SK-N-SH (cell line): ENCODE data around the gene PSME1. TPM values are rescaled to one million over a fixed set of nuclear protein-coding genes. Genes with fewer than 3 reads are reported as not detected.

Experiments
- CTCF ChIA-PET: fragments of 300-600, 350-600 bp; formaldehyde crosslinking; extraction: SDS; loops from one replicate; lab custom pipeline; 2021; lab: Yijun Ruan, JAX
- POLR2A ChIA-PET: fragments of 350-600 bp; sonication (Branson Sonifier 250); formaldehyde crosslinking; extraction: SDS; loops from one replicate; lab custom pipeline; 2020; ENCODE audit warnings: antibody characterized with exemption, inconsistent platforms; lab: Yijun Ruan, JAX
- DNase-seq: peaks from one replicate; pipeline ENCODE4 v3.0.0; 2012
- H2AFZ ChIP-seq: fragments of 200-600 bp; sonication (generic); 2 replicates; pipeline ENCODE4 v1.8.1; 2016; ENCODE audit warnings: antibody characterized with exemption, mild to moderate bottlenecking, low read depth
- H3F3A ChIP-seq: fragments of 200-600 bp; sonication (generic); replicated peaks from 2 replicates; pipeline ENCODE3; 2016; ENCODE audit warnings: antibody characterized with exemption, mild to moderate bottlenecking; ENCODE audit not compliant: insufficient read depth
- H3K27ac ChIP-seq, 2 experiments: fragments of 200-500 bp in 1 of 2; fragments of 200-600 bp in 1 of 2; sonication (Bioruptor generic) in 1 of 2; sonication (generic), shearing (Covaris generic) in 1 of 2; 2 replicates each; pipeline versions ENCODE4 v1.5.1 to v1.6.1; 2014 to 2016; ENCODE audit warnings: low read depth in 2 of 2, inconsistent platforms in 1 of 2, low read length in 1 of 2, mild to moderate bottlenecking in 1 of 2, mixed read lengths in 1 of 2
- H3K27me3 ChIP-seq: fragments of 200-600 bp; sonication (generic), shearing (Covaris generic); 2 replicates; pipeline ENCODE4 v1.6.1; 2016; ENCODE audit warnings: mixed run types; ENCODE audit not compliant: insufficient read depth
- H3K36me3 ChIP-seq, 2 experiments: fragments of 200-500 bp in 1 of 2; fragments of 200-600 bp in 1 of 2; sonication (Bioruptor generic) in 1 of 2; sonication (generic) in 1 of 2; replicated peaks in 1 of 2; 2 replicates each; pipeline versions ENCODE3 to v1.5.1; 2014 to 2016; ENCODE audit warnings: low read length in 1 of 2, mild to moderate bottlenecking in 1 of 2; ENCODE audit not compliant: insufficient read depth in 2 of 2, control insufficient read depth in 1 of 2
- H3K4me1 ChIP-seq, 2 experiments: fragments of 200-500 bp in 1 of 2; fragments of 200-600 bp in 1 of 2; sonication (Bioruptor generic) in 1 of 2; sonication (generic), shearing (Covaris generic) in 1 of 2; 2 replicates each; pipeline versions ENCODE4 v1.5.1 to v1.6.1; 2014 to 2016; ENCODE audit warnings: low read depth in 1 of 2, low read length in 1 of 2, mixed run types in 1 of 2; ENCODE audit not compliant: insufficient read depth in 2 of 2, control insufficient read depth in 1 of 2
- H3K4me2 ChIP-seq: fragments of 200-600 bp; sonication (generic), shearing (Covaris generic); 2 replicates; pipeline ENCODE4 v1.6.1; 2017; ENCODE audit warnings: mixed run types
- H3K4me3 ChIP-seq, 2 experiments: fragments of 200-500 bp in 1 of 2; fragments of 200-600 bp in 1 of 2; sonication (Bioruptor generic) in 1 of 2; sonication (generic), shearing (Covaris generic) in 1 of 2; 2 replicates each; pipeline versions ENCODE4 v1.5.1 to v1.8.1; 2014 to 2016; ENCODE audit warnings: low read depth in 2 of 2, inconsistent platforms in 1 of 2, low read length in 1 of 2, mild to moderate bottlenecking in 1 of 2, mixed read lengths in 1 of 2, moderate library complexity in 1 of 2
- H3K79me2 ChIP-seq: fragments of 200-600 bp; sonication (generic); 2 replicates; pipeline ENCODE4 v1.8.1; 2017; ENCODE audit warnings: mild to moderate bottlenecking; ENCODE audit not compliant: insufficient read depth
- H3K9ac ChIP-seq: fragments of 200-600 bp; sonication (generic); 2 replicates; pipeline ENCODE4 v1.6.1; 2017; ENCODE audit warnings: mixed run types
- H3K9me2 ChIP-seq: fragments of 200-600 bp; sonication (generic); 2 replicates; pipeline ENCODE4 v1.6.1; 2017; ENCODE audit warnings: mixed run types
- H3K9me3 ChIP-seq: fragments of 200-600 bp; sonication (generic); 2 replicates; pipeline ENCODE4 v1.6.1; 2017; ENCODE audit warnings: mixed run types, mild to moderate bottlenecking, moderate library complexity
- H4K20me1 ChIP-seq: fragments of 200-600 bp; sonication (generic); 2 replicates; pipeline ENCODE4 v1.6.1; 2017; ENCODE audit warnings: mild to moderate bottlenecking, mixed run types; ENCODE audit not compliant: insufficient read depth
- GATA2 ChIP-seq: sonication (generic); formaldehyde crosslinking; IDR thresholded peaks from 2 replicates; pipeline ENCODE4 v1.5.0; 2020; ENCODE audit warnings: mild to moderate bottlenecking, missing genetic modification reagents
- RCOR1 ChIP-seq: fragments of 150-350 bp; IDR thresholded peaks from 2 replicates; pipeline ENCODE4 v1.6.1; 2017; ENCODE audit warnings: antibody characterized with exemption, low read length
- REST ChIP-seq: IDR thresholded peaks from 2 replicates; pipeline ENCODE4 v1.6.1; 2012; ENCODE audit warnings: mild to moderate bottlenecking, low read depth, low read length, moderate library complexity
- RFX5 ChIP-seq: IDR thresholded peaks from 2 replicates; pipeline ENCODE4 v1.6.1; 2012; ENCODE audit warnings: mild to moderate bottlenecking, improper control_type of control experiment, low read length
- SMC3 ChIP-seq: IDR thresholded peaks from 2 replicates; pipeline ENCODE4 v1.6.1; 2012; ENCODE audit warnings: low read depth, low read length, improper control_type of control experiment
- TAF1 ChIP-seq: IDR thresholded peaks from 2 replicates; pipeline ENCODE4 v1.6.1; 2012; ENCODE audit warnings: low read depth, mild to moderate bottlenecking, low read length, moderate library complexity, borderline replicate concordance
- TCF12 ChIP-seq: IDR thresholded peaks from 2 replicates; pipeline ENCODE4 v1.4.0; 2012
- USF2 ChIP-seq: fragments of 150-350 bp; IDR thresholded peaks from 2 replicates; pipeline ENCODE4 v1.6.1; 2017; ENCODE audit warnings: antibody characterized with exemption, low read length, low read depth, borderline replicate concordance
- WGBS: methylation state at CpG from one replicate; pipeline ENCODE4 v1.1.6; 2017; ENCODE audit warnings: low lambda C conversion rate; 5-methylcytosine and 5-hydroxymethylcytosine counted together
- polyA plus RNA-seq, 3 experiments: library from polyadenylated mRNA; depleted of rRNA; stranded (reverse); fragments of >200 nt; gene quantifications; 2 replicates each; pipeline ENCODE4 v1.2.3, GENCODE V29; 2012

The PSME1 gene
- polyA plus RNA-seq, 1 of the 3 experiments (the other 2 are of a cell fraction), result 287 TPM

GRCh38 chr14:24185741-24186140, 49.7 kb downstream of the PSME1 start (continued):
- no peak for TF ChIP-seq RFX5
- TF ChIP-seq, all 33 proteins: peak for 0

- POLR2A ChIA-PET, result interaction anchor here (1.1 to 3.2 kb wide), 2 partner anchors 10 to 13 kb away, joined by 4 to 10 read pairs; no protein-coding TSS in a partner anchor
- peaks cover 9 to 21% of the 10 kb centered on the region in 2 experiments for H3K4me1 ChIP-seq
- peak overlapping the region; percentile 98; the same call in 1 of the 2 replicates for H3K4me2 ChIP-seq
Observed at GRCh38 chr14:24186831-24187538, 51.0 kb downstream of the PSME1 start.

GRCh38 chr14:24187539-24187915, 51.5 kb downstream of the PSME1 start:
- Histone ChIP-seq H3K4me3 (peak overlapping the region; percentile 88 to 96), H3F3A (peaks cover 13% of the 10 kb centered on the region), H3K9me3 (no peaks in the 10 kb centered on the region), H3K36me3 (peaks cover 29 to 68% of the 10 kb centered on the region in 2 experiments), H4K20me1 (no peaks in the 10 kb centered on the region), H3K27ac (no peak overlapping the region; a peak in 1 of 4 replicates), H3K27me3 (no peaks in the 10 kb centered on the region), H3K4me1 (peaks cover 9 to 21% of the 10 kb centered on the region in 2 experiments), H3K79me2 (peaks cover 33% of the 10 kb centered on the region), H3K9ac (peak overlapping the region; percentile 76; the same call in 1 of the 2 replicates), H2AFZ (0 out of 2 replicates have a peak overlapping the region, but pooled peaks have one; percentile 62), H3K4me2 (peak overlapping the region; percentile 98), H3K9me2 (no peaks in the 10 kb centered on the region)
- ChIA-PET CTCF (interaction anchor here (1.3 to 2.6 kb wide), 5 partner anchors 27 to 244 kb away, joined by 4 to 14 read pairs (median 8); partner anchors contain the start of gene IRF9), POLR2A (interaction anchor here (0.9 to 3.2 kb wide), 4 partner anchors 9 to 120 kb away, joined by 3 to 10 read pairs (median 6); partner anchors contain the start of gene CIDEB)
- no peak for DNase-seq
- 100% methylated on average over 1 of the region's 2 CpGs for WGBS
- TF ChIP-seq USF2 (no peak), TCF12 (no peak), SMC3 (no peak), RCOR1 (no peak), REST (no peak), GATA2 (no peak)

More at GRCh38 chr14:24186831-24187538, 51.0 kb downstream of the PSME1 start:
- WGBS, result 86% methylated on average over 10 of the region's 10 CpGs
- no peaks in the 10 kb centered on the region for H3K9me3 ChIP-seq
- peaks cover 27% of the 10 kb centered on the region for H3K79me2 ChIP-seq
- TF ChIP-seq TAF1 (no peak), REST (no peak), RCOR1 (no peak)
- no peak for DNase-seq
- H2AFZ ChIP-seq, result no peak overlapping the region
- H3K9me2 ChIP-seq, result no peaks in the 10 kb centered on the region
- no peak overlapping the region; a peak in 1 of 4 replicates for H3K27ac ChIP-seq
- H3K4me3 ChIP-seq, result peak overlapping the region in 1 of 2 experiments; percentile 96; a peak in 3 of 4 replicates
- no peak overlapping the region for H3K9ac ChIP-seq
- H3F3A ChIP-seq, result peaks cover 13% of the 10 kb centered on the region
- H3K36me3 ChIP-seq, result peaks cover 23 to 69% of the 10 kb centered on the region in 2 experiments
- CTCF ChIA-PET, result interaction anchor here (1.4 to 2.6 kb wide), 5 partner anchors 9 to 78 kb away, joined by 3 to 14 read pairs (median 7); partner anchors contain the start of genes IRF9, MDP1 and TM9SF1
- no peaks in the 10 kb centered on the region for H3K27me3 ChIP-seq
- no peaks in the 10 kb centered on the region for H4K20me1 ChIP-seq
